Body of pancreas (tissue), 4 donors: ENCODE data around the gene DLGAP1.

Experiments used
- POLR2A ChIP-seq, 3 donors: fragments of 450-650 bp; IDR thresholded peaks; one replicate each; pipeline ENCODE4 v1.6.1; 2016; ENCODE audit warnings: antibody characterized with exemption in 3 of 3, mild to moderate bottlenecking in 2 of 3
- TF ChIP-seq, protein P1 (sequence below), 7 experiments: fragments of 450-650 bp in 4 of 7; fragments of 200-600 bp in 3 of 7; sonication (generic) in 3 of 7; IDR thresholded peaks; one replicate each; pipeline ENCODE4 v1.5.1; 2016 to 2019; ENCODE audit warnings: antibody characterized with exemption in 7 of 7

DNA sequence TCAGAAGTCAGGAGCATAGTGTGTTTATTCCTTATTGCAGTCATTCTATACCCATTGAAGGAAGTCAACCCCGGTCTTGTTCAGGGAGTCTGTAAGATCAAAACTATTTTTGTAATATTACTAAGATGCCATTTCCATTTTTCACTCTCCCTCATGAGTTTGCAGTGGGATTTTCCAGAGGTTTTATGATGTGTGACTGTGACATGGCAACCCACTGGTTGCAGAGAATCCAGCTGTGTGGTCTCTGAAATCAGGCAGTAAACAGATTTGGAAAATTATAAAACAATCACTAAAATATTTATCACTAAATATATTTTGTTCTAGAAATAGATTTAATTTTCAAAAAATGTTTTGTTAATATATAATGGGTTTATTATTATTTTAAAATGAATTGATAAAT lies 38.1 kb downstream of the DLGAP1 start:
- TF ChIP-seq, protein P1, sequence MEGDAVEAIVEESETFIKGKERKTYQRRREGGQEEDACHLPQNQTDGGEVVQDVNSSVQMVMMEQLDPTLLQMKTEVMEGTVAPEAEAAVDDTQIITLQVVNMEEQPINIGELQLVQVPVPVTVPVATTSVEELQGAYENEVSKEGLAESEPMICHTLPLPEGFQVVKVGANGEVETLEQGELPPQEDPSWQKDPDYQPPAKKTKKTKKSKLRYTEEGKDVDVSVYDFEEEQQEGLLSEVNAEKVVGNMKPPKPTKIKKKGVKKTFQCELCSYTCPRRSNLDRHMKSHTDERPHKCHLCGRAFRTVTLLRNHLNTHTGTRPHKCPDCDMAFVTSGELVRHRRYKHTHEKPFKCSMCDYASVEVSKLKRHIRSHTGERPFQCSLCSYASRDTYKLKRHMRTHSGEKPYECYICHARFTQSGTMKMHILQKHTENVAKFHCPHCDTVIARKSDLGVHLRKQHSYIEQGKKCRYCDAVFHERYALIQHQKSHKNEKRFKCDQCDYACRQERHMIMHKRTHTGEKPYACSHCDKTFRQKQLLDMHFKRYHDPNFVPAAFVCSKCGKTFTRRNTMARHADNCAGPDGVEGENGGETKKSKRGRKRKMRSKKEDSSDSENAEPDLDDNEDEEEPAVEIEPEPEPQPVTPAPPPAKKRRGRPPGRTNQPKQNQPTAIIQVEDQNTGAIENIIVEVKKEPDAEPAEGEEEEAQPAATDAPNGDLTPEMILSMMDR (IDR thresholded peaks at IDR 0.05): no peak
- no peak for TF ChIP-seq POLR2A (IDR thresholded peaks at IDR 0.05)
